HL-60/S4 treated with phorbol 12-myristate 13-acetate at 8.2 ng/mL for 4 days and 3 days (cell line): ENCODE results near the gene SUPT4H1.
"Not testable (repeated sequence)": the region's sequence is repeated elsewhere in the genome, so short reads cannot be mapped to it uniquely, and the experiment has no call there.

Experiments used
- in situ Hi-C: fragments of 300-500 bp; cut with MboI; formaldehyde crosslinking; loops from 2 replicates; pipeline ENCODE4 v1.15.0; 2022; ENCODE audit warnings: low sequenced_read_pairs

Gene SUPT4H1

GRCh38 chr17:58351831-58352595 is at the start of gene SUPT4H1:
TSS of gene SUPT4H1 (minus strand) at chr17:58352201. CDS start at chr17:58352135, 66 bp downstream.
- in situ Hi-C loops = no loop called here

DNA sequence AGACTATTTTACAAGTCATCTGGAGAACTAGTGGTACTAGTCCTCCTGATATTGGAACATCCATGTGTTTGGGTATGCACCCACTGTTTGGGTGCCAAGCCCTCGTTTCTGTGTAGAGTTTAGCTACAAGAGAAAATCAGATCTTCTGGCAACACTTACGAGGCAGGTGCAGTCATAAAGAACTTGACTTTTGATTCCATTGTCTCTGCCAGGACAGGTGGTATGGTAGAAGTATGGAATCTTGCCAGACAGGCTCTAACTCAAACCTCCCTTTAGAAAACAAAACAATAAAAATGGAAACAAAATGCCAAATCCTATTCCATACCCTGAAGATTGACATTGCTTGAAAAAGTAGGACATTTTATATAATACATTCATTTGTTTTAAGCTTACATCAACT is 49.3 kb upstream of the SUPT4H1 start:
- in situ Hi-C loops = no loop called here

DNA sequence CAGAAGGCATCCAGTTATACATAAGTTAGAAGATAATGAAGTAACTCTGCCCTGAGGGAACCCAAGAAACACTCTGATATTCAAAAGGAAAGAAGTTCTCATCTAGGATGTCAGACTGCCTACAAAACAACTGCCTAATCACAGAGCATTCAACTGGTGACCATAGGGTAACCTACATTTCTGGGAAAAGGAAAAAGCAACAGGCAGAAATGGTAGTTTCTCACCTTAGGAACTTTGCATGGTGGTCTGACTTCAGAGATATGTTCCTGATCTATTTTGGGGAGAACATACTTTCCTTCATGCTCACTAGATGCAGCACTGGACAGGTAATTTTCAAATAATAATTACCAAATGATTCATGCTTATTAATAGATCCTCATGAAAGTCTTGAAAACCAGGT is 48.8 kb upstream of the SUPT4H1 start:
- in situ Hi-C loops = no loop called here

- in situ Hi-C loops = no loop called here
Observed at GRCh38 chr17:58399974-58400373, 48.0 kb upstream of the SUPT4H1 start.

DNA sequence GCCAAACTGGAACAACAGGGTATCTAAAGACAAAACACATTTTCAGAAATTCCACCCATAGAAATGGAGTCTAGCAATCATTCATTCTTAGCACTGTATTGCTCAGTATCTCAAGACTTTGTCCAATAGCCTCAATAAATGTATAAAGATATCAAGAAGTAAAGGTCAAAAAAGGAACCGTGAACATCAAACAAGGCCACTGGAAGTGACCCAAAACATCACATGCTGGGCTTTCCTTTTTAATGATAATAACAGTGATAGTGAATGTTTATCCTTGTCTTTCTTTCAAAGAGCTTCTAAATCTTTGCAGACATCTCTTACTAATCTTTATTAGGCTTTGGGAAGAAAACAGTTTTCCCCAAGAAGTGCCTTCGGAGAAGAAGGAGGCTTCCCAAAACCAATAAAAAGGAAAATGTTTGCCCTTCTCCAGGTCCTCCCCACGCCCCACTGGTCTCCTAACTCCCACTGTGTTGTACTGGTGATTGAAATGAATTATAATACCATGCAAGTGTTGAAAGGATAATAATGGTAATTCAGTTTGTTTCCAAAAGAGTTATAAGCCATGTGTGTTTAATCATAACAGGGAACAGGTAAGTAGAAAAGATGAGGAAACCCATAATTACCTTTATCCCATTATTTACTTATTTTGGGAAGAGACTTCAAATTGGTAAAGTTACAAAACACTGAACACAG is 46.7 kb upstream of the SUPT4H1 start:
- in situ Hi-C loops = no loop called here

GRCh38 chr17:58397421-58397820 is 45.4 kb upstream of the SUPT4H1 start:
- in situ Hi-C loops = not testable (repeated sequence)

DNA sequence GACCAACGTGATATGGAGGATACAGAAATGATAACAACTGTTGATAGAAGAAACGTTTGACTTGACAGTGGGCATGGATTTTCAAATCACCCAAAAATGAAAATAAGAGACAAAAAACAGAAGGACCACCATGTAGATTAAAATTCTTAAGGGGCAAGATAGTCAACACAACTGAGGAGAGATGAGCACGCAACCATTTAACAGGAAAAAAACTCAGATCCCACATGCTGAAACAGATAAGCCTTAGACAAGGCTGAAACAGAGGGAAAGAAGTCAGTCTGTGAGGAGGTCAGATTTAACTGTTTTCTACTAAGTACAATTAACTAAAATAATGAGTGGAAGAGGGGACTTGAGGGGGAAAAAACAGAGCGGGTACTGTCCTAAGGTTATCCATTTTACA is 44.2 kb upstream of the SUPT4H1 start:
- in situ Hi-C loops = no loop called here

GRCh38 chr17:58394534-58395223 is 42.7 kb upstream of the SUPT4H1 start:
- in situ Hi-C loops = no loop called here

DNA sequence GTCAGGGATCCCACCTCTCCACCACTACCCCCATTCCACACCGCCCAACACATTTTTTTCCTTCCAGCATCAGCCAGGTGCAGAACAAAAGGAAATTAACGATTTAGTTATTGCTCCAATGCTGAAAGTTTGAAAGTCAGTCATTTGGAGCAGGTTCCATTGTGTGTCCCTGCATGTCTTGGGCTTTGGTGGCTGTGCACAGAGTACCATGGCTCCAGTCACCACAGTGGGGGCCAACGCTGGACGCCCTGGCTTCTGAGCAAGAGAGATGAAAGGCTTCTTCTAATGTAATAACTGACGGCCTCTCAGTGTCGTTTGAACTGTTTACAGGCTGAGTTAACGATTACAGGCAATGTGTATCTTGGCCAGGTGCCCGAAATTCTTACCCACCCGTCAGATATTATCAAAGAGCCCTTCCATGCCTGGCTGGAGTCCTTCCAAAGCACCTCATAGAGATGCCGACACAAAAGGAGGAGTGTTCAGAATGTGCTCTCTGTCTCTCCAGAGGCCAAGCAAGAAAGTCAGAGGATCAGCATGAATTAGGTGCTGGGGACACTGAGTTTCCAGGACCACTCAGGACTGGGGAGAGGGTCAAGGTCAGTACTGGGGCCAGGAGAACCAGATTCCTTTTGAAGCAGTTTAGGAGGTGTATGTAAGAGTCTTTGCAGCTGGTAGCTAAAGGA is 39.4 kb upstream of the SUPT4H1 start:
- in situ Hi-C loops = no loop called here

- in situ Hi-C loops = no loop called here
Observed at GRCh38 chr17:58390884-58391283, 38.9 kb upstream of the SUPT4H1 start.

DNA sequence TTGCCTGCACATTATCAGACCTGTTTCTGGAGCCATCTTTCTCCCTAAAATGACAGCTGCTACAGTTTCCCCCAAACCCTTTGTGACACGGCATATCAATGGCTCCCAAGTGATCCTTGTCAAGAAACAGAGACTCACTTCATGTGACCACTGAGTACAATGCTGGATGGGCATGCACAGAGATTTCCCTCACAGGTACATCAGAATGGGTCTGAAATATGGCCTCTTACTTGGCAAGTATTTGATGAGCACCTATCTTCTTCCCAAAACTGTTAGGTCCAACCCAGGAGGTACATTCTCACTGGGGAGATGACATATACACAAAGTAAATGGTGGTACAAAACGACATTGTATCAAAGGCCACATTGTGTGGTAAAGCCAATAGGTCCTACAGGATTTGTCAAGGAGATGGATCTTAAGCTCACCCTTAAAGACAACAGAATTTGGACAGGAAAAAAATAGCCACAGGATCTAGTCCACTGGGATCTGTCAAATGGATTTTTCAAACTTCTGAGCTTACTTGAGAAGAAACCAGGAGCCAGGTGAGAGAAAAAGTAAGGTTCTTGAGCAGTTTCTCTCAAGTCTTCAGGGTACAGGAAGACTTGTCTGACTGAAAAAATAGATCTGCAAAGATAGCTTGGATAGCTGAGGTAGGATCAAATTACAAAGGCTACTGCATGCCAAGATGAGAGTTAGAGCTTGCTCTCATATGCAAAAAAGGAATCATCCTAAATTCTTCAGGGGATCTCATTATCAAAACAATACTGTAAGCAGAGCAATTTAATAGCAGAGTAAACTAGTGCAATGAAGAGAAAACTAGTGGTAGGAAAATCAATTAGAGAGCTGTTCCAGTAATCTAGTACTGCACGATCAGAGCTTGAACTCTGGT is 36.5 kb upstream of the SUPT4H1 start:
- in situ Hi-C loops = no loop called here

- in situ Hi-C loops = no loop called here
Observed at GRCh38 chr17:58387834-58388233, 35.8 kb upstream of the SUPT4H1 start.

- in situ Hi-C loops = no loop called here
Observed at GRCh38 chr17:58386708-58387107, 34.7 kb upstream of the SUPT4H1 start.

- in situ Hi-C loops = no loop called here
Observed at GRCh38 chr17:58385359-58385899, 33.4 kb upstream of the SUPT4H1 start.

GRCh38 chr17:58384897-58385296 is 32.9 kb upstream of the SUPT4H1 start:
- in situ Hi-C loops = no loop called here

DNA sequence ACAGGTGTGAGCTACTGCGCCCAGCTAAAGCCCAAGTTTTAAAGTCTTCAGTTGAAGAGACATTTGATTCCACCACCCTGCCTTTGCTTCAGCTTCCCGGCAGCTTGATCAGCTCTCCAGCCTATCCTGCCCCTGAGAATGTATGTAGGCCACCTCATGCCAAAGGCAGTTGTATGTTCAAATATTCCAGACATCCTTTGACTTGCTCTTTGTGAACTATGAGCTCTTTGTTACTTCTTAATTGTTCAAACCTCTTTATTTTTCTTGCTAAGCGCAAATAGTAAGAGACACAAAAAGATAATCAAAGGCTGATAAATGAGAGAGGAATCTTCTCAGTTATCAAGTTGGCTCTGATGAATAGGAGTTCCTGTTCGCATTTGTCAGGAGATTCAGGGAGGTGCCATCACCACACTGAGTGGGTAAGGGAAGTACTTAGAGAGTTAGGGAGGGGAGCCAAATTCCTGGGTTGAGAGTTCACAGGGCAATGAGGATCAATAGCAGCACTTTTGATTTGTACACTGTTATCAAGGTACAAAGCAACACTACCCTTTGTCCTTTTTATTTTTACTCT is 32.0 kb upstream of the SUPT4H1 start:
- in situ Hi-C loops = no loop called here

DNA sequence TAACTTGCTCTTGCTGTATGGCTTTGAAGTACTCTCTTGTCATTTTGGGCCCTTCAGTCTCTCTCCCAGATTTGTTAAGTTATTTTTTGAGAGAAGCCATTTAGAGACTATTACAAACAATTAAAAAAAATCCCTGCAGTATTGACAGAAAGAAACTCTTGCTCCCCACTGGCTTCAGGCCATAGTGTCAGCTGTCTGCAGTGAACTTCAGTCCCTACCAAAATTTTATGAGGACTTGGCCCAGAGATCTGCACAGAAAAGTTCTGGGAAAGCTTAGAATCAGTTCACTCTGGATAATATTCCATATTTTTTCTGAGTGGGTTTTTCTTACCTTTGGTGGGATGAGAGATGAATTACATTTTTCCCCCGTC is 30.9 kb upstream of the SUPT4H1 start:
- in situ Hi-C loops = no loop called here

DNA sequence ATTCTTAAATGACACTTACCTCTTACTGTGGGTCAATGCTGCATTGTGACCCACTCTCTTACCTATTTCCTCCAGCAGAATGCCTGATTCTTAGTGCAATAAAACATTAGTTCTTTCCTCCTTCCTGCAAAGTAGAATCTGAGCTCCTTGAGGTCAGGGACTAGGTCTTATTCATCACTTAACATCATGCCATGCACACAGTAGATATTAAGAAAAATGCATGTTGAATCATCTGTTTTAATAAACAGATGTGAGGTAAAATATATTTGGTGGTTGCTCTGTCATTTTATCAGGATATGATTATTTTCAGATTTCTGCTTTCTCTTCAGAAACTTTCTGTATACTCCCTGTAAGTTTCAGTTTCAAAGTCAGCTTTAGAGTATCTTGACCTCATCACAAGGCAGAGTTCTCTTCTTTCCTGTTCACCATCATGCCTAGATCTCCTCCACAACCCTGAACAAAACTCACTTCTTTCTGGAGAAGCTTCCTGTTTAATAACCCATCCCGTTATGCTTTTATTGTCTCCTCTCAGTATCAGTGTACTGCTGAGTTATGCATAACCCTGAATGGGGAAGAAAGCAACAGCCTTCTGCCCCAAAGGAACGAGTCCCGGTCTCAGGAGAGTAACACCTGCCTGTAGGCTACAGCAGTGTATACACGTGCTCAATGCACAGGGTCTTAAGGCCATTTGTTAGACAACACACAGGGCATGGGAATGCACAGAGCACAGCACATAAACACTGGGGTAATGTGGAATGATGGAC is 30.3 kb upstream of the SUPT4H1 start:
- in situ Hi-C loops = no loop called here
